Activated CD8-positive, alpha-beta T cell treated with anti-CD3 and anti-CD28 coated beads, Interleukin-2, amount 10 ng/mL, durations not matched to agents 7 days and 5 days (primary cell): ENCODE data around the gene SH2B3. TPM values are rescaled to one million over a fixed set of nuclear protein-coding genes. Genes with fewer than 3 reads are reported as not detected.
"Not testable (repeated sequence)": the region's sequence is repeated elsewhere in the genome, so short reads cannot be mapped to it uniquely, and the experiment has no call there.

ENCODE experiments used
- ATAC-seq: fragments of 150-1000 bp; cut with Tn5 transposase; one replicate; pipeline ENCODE4 v1.10.0; 2021; ENCODE audit warnings: moderate library complexity
- CTCF ChIA-PET: fragments of 350-600 bp; sonication (Branson Sonifier 250); formaldehyde crosslinking; loops from one replicate; lab custom pipeline; 2021; ENCODE audit warnings: antibody characterized with exemption; lab: Charles Lee
- POLR2A ChIA-PET: fragments of 350-600 bp; sonication (Branson Sonifier 250); formaldehyde crosslinking; loops from one replicate; lab custom pipeline; 2021; ENCODE audit warnings: antibody characterized with exemption; lab: Charles Lee
- DNase-seq: peaks from one replicate; pipeline ENCODE4 v3.0.0-alpha.2; 2020
- H3K27ac Mint-ChIP-seq: one replicate; pipeline ENCODE4 v1.8.0; 2021; ENCODE audit warnings: mild to moderate bottlenecking, mixed read lengths
- H3K27me3 Mint-ChIP-seq: one replicate; pipeline ENCODE4 v1.8.0; 2021; ENCODE audit warnings: low read depth, mixed read lengths
- H3K36me3 Mint-ChIP-seq: one replicate; pipeline ENCODE4 v1.8.0; 2021; ENCODE audit warnings: low read depth, mixed read lengths
- H3K4me1 Mint-ChIP-seq: one replicate; pipeline ENCODE4 v1.8.0; 2021; ENCODE audit warnings: low read depth, mixed read lengths
- H3K4me3 Mint-ChIP-seq: one replicate; pipeline ENCODE4 v1.8.0; 2021; ENCODE audit warnings: mild to moderate bottlenecking, mixed read lengths
- H3K9me3 Mint-ChIP-seq: one replicate; pipeline ENCODE4 v1.8.0; 2022; ENCODE audit warnings: mixed read lengths; ENCODE audit not compliant: insufficient read depth
- total RNA-seq, 2 experiments: library from RNA; stranded (reverse); gene quantifications; one replicate each; pipeline ENCODE4 v1.2.3, GENCODE V29; 2021

SH2B3 gene
- total RNA-seq, 2 experiments from 2014 or later, result 49.9 to 50.9 TPM

GRCh38 chr12:111471236-111471635 is 65.5 kb downstream of the SH2B3 start:
- ChIA-PET CTCF (interaction anchor here (1.6 to 4.7 kb wide), 4 partner anchors 10 to 75 kb away, joined by 3 to 18 read pairs (median 8); no protein-coding TSS in a partner anchor), POLR2A (interaction anchor here (0.6 kb wide), 1 partner anchor 63 kb away, joined by 3 read pairs; no protein-coding TSS in a partner anchor)
- no peak overlapping the region for H3K27ac Mint-ChIP-seq
- no peaks in the 10 kb centered on the region for H3K4me1 Mint-ChIP-seq
- no peak overlapping the region for H3K4me3 Mint-ChIP-seq
- H3K27me3 Mint-ChIP-seq, result no peaks in the 10 kb centered on the region
- ATAC-seq (no peak), DNase-seq (no peak)
- peaks cover 23% of the 10 kb centered on the region for H3K36me3 Mint-ChIP-seq
- no peaks in the 10 kb centered on the region for H3K9me3 Mint-ChIP-seq

GRCh38 chr12:111482462-111482861 is 76.7 kb downstream of the SH2B3 start:
- Mint-ChIP-seq H3K36me3 (peaks cover 28% of the 10 kb centered on the region), H3K9me3 (no peaks in the 10 kb centered on the region), H3K27ac (no peak overlapping the region), H3K27me3 (no peaks in the 10 kb centered on the region), H3K4me3 (no peak overlapping the region), H3K4me1 (peaks cover 4% of the 10 kb centered on the region)
- POLR2A ChIA-PET, result no interaction called here
- CTCF ChIA-PET, result interaction anchor here (0.7 to 7.8 kb wide), 13 partner anchors 8 to 330 kb away, joined by 3 to 41 read pairs (median 3); no protein-coding TSS in a partner anchor
- no peak for DNase-seq
- ATAC-seq, result no peak

GRCh38 chr12:111488271-111488670 is 82.5 kb downstream of the SH2B3 start:
- H3K27me3 Mint-ChIP-seq, result no peaks in the 10 kb centered on the region
- ChIA-PET POLR2A (interaction anchor here (0.6 kb wide), 1 partner anchor 1000 kb away, joined by 3 read pairs; no protein-coding TSS in a partner anchor), CTCF (interaction anchor here (0.6 to 1.0 kb wide), 3 partner anchors 9 to 87 kb away, joined by 3 to 4 read pairs (median 3); no protein-coding TSS in a partner anchor)
- H3K4me1 Mint-ChIP-seq, result no peaks in the 10 kb centered on the region
- H3K4me3 Mint-ChIP-seq, result no peak overlapping the region
- ATAC-seq (no peak), DNase-seq (no peak)
- H3K36me3 Mint-ChIP-seq, result peaks cover 26% of the 10 kb centered on the region
- H3K27ac Mint-ChIP-seq, result no peak overlapping the region
- no peaks in the 10 kb centered on the region for H3K9me3 Mint-ChIP-seq

GRCh38 chr12:111488798-111489197 is 83.1 kb downstream of the SH2B3 start:
- POLR2A ChIA-PET, result no interaction called here
- CTCF ChIA-PET, result interaction anchor here (0.6 kb wide), 1 partner anchor 10 kb away, joined by 4 read pairs; no protein-coding TSS in a partner anchor
- Mint-ChIP-seq H3K36me3 (peaks cover 23% of the 10 kb centered on the region), H3K9me3 (no peaks in the 10 kb centered on the region), H3K4me1 (no peaks in the 10 kb centered on the region), H3K4me3 (no peak overlapping the region), H3K27ac (no peak overlapping the region), H3K27me3 (no peaks in the 10 kb centered on the region)
- ATAC-seq (no peak), DNase-seq (no peak)

- DNase-seq, ATAC-seq, POLR2A ChIA-PET, H3K4me1 Mint-ChIP-seq, CTCF ChIA-PET, H3K9me3 Mint-ChIP-seq, H3K27ac Mint-ChIP-seq, H3K27me3 Mint-ChIP-seq, H3K4me3 Mint-ChIP-seq: not testable (repeated sequence)
- peaks cover 19% of the 10 kb centered on the region for H3K36me3 Mint-ChIP-seq
These were observed 87.3 kb downstream of the SH2B3 start for GRCh38 chr12:111492979-111493378.

GRCh38 chr12:111494676-111495075 is 89.0 kb downstream of the SH2B3 start:
- Mint-ChIP-seq H3K27ac (no peak overlapping the region), H3K27me3 (no peaks in the 10 kb centered on the region), H3K36me3 (peaks cover 19% of the 10 kb centered on the region), H3K4me1 (no peaks in the 10 kb centered on the region), H3K4me3 (no peak overlapping the region), H3K9me3 (no peaks in the 10 kb centered on the region)
- POLR2A ChIA-PET, result interaction anchor here (0.7 kb wide), 1 partner anchor 17 kb away, joined by 3 read pairs; no protein-coding TSS in a partner anchor
- ATAC-seq, result no peak
- CTCF ChIA-PET, result no interaction called here
- no peak for DNase-seq

Other genes starting within 250 kb of the SH2B3 start
- 1 to 10 TPM; 1.1 to 1.7 TPM for gene PHETA1, start 36.8 kb upstream of the SH2B3 start, total RNA-seq
- gene ATXN2, start 193.4 kb downstream of the SH2B3 start, total RNA-seq, result 10 to 100 TPM; 36.8 to 37.8 TPM